Large intestine (tissue), 3 donors: Measurements from ENCODE around the gene PTDSS2. TPM values are rescaled to one million over a fixed set of nuclear protein-coding genes. Genes with fewer than 3 reads are reported as not detected.

Experiments used
- DNase-seq, 2 donors: peaks; one replicate each; pipeline versions ENCODE4 v3.0.0 to v3.0.0-alpha.2; 2013
- H3K27ac ChIP-seq: one replicate; pipeline ENCODE4 v1.5.1; 2013; ENCODE audit warnings: low read length
- H3K27me3 ChIP-seq: 2 replicates; pipeline ENCODE4 v1.6.1; 2013; ENCODE audit warnings: low read length; ENCODE audit not compliant: control insufficient read depth, insufficient read depth
- H3K36me3 ChIP-seq: 2 replicates; pipeline ENCODE4 v1.6.1; 2013; ENCODE audit warnings: low read length; ENCODE audit not compliant: control insufficient read depth, insufficient read depth
- H3K4me1 ChIP-seq: one replicate; pipeline ENCODE4 v1.6.1; 2013; ENCODE audit warnings: low read length; ENCODE audit not compliant: control insufficient read depth, insufficient read depth
- H3K4me3 ChIP-seq: one replicate; pipeline ENCODE4 v1.5.1; 2013; ENCODE audit warnings: low read length
- H3K9me3 ChIP-seq: one replicate; pipeline ENCODE4 v1.6.1; 2013; ENCODE audit warnings: mild to moderate bottlenecking, low read depth, low read length, moderate library complexity; ENCODE audit not compliant: control insufficient read depth
- whole genome bisulfite sequencing: methylation state at CpG from one replicate; pipeline ENCODE4 v1.1.5; 2013; ENCODE audit warnings: low lambda C conversion rate; ENCODE audit not compliant: insufficient coverage; 5-methylcytosine and 5-hydroxymethylcytosine counted together
- polyA plus RNA-seq: library from polyadenylated mRNA; unstranded; fragments of 120-200 nt; gene quantifications from one replicate; pipeline ENCODE4 v1.2.1, GENCODE V29; 2013

The PTDSS2 gene
- polyA plus RNA-seq, 1 donor = 21.1 TPM

DNA sequence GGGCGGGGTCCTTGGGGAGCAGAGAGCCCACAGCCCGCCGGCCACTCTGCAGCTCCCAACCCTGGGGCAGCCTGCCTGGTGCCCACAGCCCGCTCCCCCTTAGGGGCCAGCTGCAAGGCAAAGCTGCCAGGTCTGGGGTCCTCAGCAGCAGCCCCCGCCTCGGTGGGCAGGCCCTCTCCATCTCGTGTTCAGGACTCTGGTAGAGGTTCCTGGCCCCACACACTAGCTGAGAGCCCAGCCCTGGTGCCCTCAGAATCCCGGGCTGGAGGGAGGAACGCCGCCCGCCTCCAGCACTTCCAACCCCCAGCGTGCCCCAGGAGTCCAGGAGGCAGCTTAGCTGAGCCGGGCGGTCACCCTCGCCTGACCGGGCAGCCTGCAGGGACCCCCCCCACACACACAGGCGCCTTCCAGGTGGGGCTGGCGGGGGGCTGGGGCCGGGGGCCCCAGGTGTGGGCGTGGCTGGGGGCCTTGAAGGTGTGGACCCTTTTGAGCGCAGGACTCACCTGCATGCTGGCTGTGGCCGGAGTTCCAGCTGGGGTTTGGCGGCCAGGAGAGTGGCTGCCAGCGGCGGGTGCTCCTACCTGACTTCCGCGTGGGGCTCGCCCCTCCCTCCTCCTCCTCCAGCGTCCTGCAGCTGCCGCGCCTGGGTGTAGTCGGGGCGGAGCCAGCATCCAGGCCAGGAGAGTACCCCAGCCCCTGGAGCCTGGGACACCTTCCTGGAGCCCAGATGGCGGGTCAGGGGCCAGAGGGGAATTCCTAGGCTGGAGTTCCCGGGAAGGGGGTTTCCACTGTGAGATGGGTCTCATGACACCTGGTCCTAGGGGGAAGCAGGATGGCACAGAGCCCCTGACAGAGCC lies 8.4 kb upstream of the PTDSS2 start, which contains the start of gene ANO9:
Gene ANO9, minus strand, starts transcription at position 594 of the 857 bp plus-strand sequence. Its CDS starts 85 bp downstream, at position 509.
- Histone ChIP-seq H3K27me3 (no peaks in the 10 kb centered on the region), H3K4me3 (peak within 1 kb of the TSS; percentile 72), H3K4me1 (peaks cover 63% of the 10 kb centered on the region), H3K36me3 (peaks cover 4% of the 10 kb centered on the region), H3K9me3 (peaks cover 6% of the 10 kb centered on the region), H3K27ac (peak within 1 kb of the TSS; percentile 72)
- WGBS = no CpG with 5 or more reads among the region's 35 CpGs
- peak; percentile 78 to 86 for DNase-seq

DNA sequence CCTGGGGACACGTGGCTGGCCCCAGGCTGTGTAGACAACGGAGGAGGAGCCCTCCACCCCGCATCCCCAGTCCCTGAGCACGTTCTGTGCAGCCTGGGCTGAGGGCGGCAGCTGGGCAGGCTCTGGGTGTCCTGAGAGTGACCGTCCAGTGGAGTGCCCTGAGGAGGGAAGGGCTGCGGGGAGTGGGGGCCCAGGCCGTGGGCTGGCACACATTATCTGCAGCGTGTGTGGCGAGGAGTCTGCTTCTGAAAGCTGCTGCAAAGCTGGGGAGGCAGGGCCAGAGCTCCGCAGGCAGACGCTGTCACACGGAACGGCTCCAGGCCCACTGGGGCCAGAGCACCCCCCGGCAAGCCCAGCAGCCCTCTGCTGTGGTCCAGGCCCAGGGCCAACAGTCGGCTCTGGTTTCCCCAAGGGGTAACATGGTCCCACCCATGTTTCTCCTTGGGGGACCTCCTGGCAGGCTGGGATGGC lies 7.4 kb upstream of the PTDSS2 start:
- DNase-seq = no peak
- Histone ChIP-seq H3K9me3 (no peaks in the 10 kb centered on the region), H3K4me3 (no peak overlapping the region), H3K27ac (peak overlapping the region; percentile 48), H3K27me3 (no peaks in the 10 kb centered on the region), H3K4me1 (peaks cover 65% of the 10 kb centered on the region), H3K36me3 (no peaks in the 10 kb centered on the region)
- WGBS = 80% methylated on average over 1 of the region's 16 CpGs

GRCh38 chr11:443542-444199 lies 6.4 kb upstream of the PTDSS2 start:
- H3K4me1 ChIP-seq = peaks cover 72% of the 10 kb centered on the region
- H3K4me3 ChIP-seq = no peak overlapping the region
- H3K27ac ChIP-seq = peak overlapping the region; percentile 99
- peak in 1 of 2 donors; percentile 57 for DNase-seq
- H3K9me3 ChIP-seq = no peaks in the 10 kb centered on the region
- H3K27me3 ChIP-seq = no peaks in the 10 kb centered on the region
- no CpG with 5 or more reads among the region's 16 CpGs for WGBS
- no peaks in the 10 kb centered on the region for H3K36me3 ChIP-seq

GRCh38 chr11:444396-445144 lies 5.5 kb upstream of the PTDSS2 start:
- H3K4me1 ChIP-seq = peaks cover 77% of the 10 kb centered on the region
- H3K27me3 ChIP-seq = no peaks in the 10 kb centered on the region

GRCh38 chr11:445765-446588 lies 4.1 kb upstream of the PTDSS2 start:
- Histone ChIP-seq H3K4me3 (peak overlapping the region; percentile 33), H3K9me3 (no peaks in the 10 kb centered on the region), H3K27ac (peak overlapping the region; percentile 99), H3K36me3 (no peaks in the 10 kb centered on the region), H3K4me1 (peaks cover 68% of the 10 kb centered on the region), H3K27me3 (no peaks in the 10 kb centered on the region)
- 33% methylated on average over 1 of the region's 20 CpGs for WGBS
- peak; percentile 94 to 98 for DNase-seq

More at GRCh38 chr11:444396-445144, 5.5 kb upstream of the PTDSS2 start:
- Histone ChIP-seq H3K36me3 (no peaks in the 10 kb centered on the region), H3K4me3 (no peak overlapping the region), H3K27ac (peak overlapping the region; percentile 99), H3K9me3 (no peaks in the 10 kb centered on the region)
- peak; percentile 87 to 91 for DNase-seq
- WGBS = no CpG with 5 or more reads among the region's 12 CpGs

- DNase-seq = peak; percentile 80 to 89
- H3K9me3 ChIP-seq = no peaks in the 10 kb centered on the region
- H3K4me1 ChIP-seq = peaks cover 77% of the 10 kb centered on the region
- H3K27ac ChIP-seq = peak overlapping the region; percentile 99
- peak overlapping the region; percentile 33 for H3K4me3 ChIP-seq
- H3K27me3 ChIP-seq = no peaks in the 10 kb centered on the region
- WGBS = no CpG with 5 or more reads among the region's 7 CpGs
- peaks cover 1% of the 10 kb centered on the region for H3K36me3 ChIP-seq
These were observed 3.2 kb upstream of the PTDSS2 start for GRCh38 chr11:446891-447290.

DNA sequence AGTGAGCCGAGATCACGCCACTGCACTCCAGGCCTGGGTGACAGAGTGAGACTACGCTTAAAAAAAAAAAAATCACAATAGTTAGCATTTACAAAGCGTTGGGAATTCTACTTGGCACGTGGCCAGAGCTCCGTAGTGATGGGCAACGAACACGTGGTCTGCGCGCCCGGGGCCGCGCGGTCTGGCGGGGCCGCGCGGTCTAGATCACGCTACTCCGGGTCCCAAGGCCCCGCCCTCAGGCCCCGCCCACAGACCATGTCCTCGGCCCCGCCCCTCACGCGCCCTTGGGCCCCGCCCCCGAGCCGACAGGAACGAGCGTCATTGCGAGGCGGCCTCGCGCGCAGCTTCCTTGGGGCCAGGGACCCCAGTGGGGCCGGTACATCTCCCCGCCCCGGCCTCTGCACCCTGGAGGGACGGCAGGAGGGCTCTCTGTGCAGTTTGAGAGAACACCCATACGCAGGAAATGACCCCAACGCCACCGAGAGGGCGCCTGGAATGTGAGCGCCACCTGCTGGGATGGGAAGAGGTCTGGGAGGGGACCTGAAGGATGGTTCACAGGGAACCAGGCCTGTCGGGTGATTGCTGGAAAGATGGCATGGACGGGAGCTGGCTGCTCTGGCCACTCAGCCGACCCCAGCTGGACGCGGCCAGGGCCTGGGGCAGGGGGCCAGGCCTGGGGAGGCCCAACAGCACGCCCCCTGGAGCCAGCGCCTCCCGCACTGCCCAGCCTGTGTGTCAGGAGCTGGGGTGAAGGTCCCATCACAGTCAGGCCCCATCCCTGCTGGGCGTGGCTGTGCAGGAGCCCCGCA lies 2.0 kb upstream of the PTDSS2 start:
- Histone ChIP-seq H3K4me1 (peaks cover 67% of the 10 kb centered on the region), H3K9me3 (no peaks in the 10 kb centered on the region), H3K27me3 (no peaks in the 10 kb centered on the region), H3K27ac (peak overlapping the region; percentile 98), H3K36me3 (peaks cover 10% of the 10 kb centered on the region), H3K4me3 (peak overlapping the region; percentile 65)
- DNase-seq = peak; percentile 96 to 97
- WGBS = no CpG with 5 or more reads among the region's 55 CpGs

DNA sequence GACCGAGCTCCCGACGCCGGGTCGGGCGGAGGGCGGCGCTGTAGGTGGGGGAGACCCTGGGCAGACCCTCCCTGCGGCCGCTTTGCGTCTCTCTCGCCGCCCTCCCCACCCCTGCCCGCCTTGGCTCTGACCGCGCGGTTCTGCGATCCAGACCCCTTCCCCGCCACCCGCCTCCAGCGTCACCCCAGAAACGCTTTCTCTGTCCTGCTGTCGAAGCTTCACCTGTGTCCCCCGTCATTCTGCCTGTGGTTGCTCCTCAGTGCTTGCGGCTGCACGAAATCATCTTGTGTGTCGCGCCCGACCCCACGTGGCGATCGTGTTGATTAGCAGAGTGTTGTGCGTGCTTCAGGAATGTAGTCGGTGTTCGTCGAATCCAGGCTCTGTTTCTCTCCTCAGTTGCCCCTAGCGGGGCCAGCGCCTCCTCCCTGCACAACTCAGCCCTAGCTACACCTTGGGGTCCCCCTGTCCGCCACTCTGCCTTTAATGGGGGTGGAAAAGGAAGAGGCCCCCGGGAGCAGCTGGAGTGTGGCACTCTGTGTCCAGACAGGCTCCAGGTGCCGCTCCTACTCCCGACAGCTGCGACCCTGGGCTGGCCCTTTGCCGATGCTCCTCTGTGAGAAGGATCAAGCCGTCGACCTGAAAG lies 851 bp downstream of the PTDSS2 start:
- Histone ChIP-seq H3K27ac (no peak overlapping the region), H3K4me1 (peaks cover 42% of the 10 kb centered on the region), H3K4me3 (peak overlapping the region; percentile 66), H3K9me3 (no peaks in the 10 kb centered on the region), H3K27me3 (no peaks in the 10 kb centered on the region), H3K36me3 (peaks cover 33% of the 10 kb centered on the region)
- DNase-seq = peak; percentile 70 to 77
- no CpG with 5 or more reads among the region's 46 CpGs for WGBS

- WGBS = no CpG with 5 or more reads among the region's 14 CpGs
- DNase-seq = no peak
- Histone ChIP-seq H3K27me3 (no peaks in the 10 kb centered on the region), H3K9me3 (no peaks in the 10 kb centered on the region), H3K4me3 (no peak overlapping the region), H3K4me1 (peaks cover 34% of the 10 kb centered on the region), H3K27ac (no peak overlapping the region), H3K36me3 (peaks cover 33% of the 10 kb centered on the region)
These were observed 1.7 kb downstream of the PTDSS2 start for GRCh38 chr11:451738-452137.
